Measurements from ENCODE around the gene AMH.

Gene AMH

GRCh38 chr19:2249880-2250765 is 1.0 kb downstream of the AMH start:
- DNase-seq: peak in 1 of 3 donors; percentile 38
- Histone ChIP-seq H3K27ac (ENCODE audit: insufficient read depth in 1 of 2, low read depth in 1 of 2, low read length in 2 of 2, poor library complexity in 1 of 2, severe bottlenecking in 2 of 2) (no peak overlapping the region), H3K4me1 (ENCODE audit: control extremely low read depth in 1 of 4, control insufficient read depth in 4 of 4, insufficient read depth in 4 of 4, low read length in 3 of 4) (peaks cover 0 to 43% (median 36%) of the 10 kb centered on the region in 4 experiments), H3K4me3 (ENCODE audit: control insufficient read depth in 1 of 7, extremely low read depth in 1 of 7, insufficient read depth in 4 of 7, low read depth in 2 of 7, low read length in 6 of 7) (peak overlapping the region in 1 of 7 experiments; percentile 32), H3K36me3 (ENCODE audit: control insufficient read depth in 4 of 4, insufficient read depth in 4 of 4, low read length in 3 of 4) (peaks cover 2 to 43% (median 29%) of the 10 kb centered on the region in 4 experiments), H3K27me3 (replicated peaks in 2 of 5; ENCODE audit: control insufficient read depth in 4 of 5, insufficient read depth in 5 of 5, low read length in 4 of 5) (peaks cover 0 to 53% (median 7%) of the 10 kb centered on the region in 5 experiments), H3K9me3 (ENCODE audit: control extremely low read depth in 1 of 5, control insufficient read depth in 4 of 5, insufficient read depth in 2 of 5, low read depth in 1 of 5, low read length in 4 of 5) (no peaks in the 10 kb centered on the region)
- ChIA-PET CTCF (interaction anchor here (7.5 kb wide), 1 partner anchor 9 kb away, joined by 52 read pairs; no protein-coding TSS in a partner anchor), POLR2A (interaction anchor here (0.6 to 1.6 kb wide), 4 partner anchors 11 to 28 kb away, joined by 3 to 7 read pairs (median 4); no protein-coding TSS in a partner anchor)
- WGBS (ENCODE audit: insufficient coverage): 39% methylated on average over 28 of the region's 43 CpGs

- Histone ChIP-seq H3K27me3 (replicated peaks in 2 of 5; ENCODE audit: control insufficient read depth in 4 of 5, insufficient read depth in 5 of 5, low read length in 4 of 5) (peaks cover 0 to 53% (median 7%) of the 10 kb centered on the region in 5 experiments), H3K9me3 (ENCODE audit: control extremely low read depth in 1 of 5, control insufficient read depth in 4 of 5, insufficient read depth in 2 of 5, low read depth in 1 of 5, low read length in 4 of 5) (no peaks in the 10 kb centered on the region), H3K4me3 (ENCODE audit: control insufficient read depth in 1 of 7, extremely low read depth in 1 of 7, insufficient read depth in 4 of 7, low read depth in 2 of 7, low read length in 6 of 7) (peak overlapping the region in 2 of 7 experiments; percentile 26 to 73), H3K27ac (ENCODE audit: insufficient read depth in 1 of 2, low read depth in 1 of 2, low read length in 2 of 2, poor library complexity in 1 of 2, severe bottlenecking in 2 of 2) (no peak overlapping the region), H3K36me3 (ENCODE audit: control insufficient read depth in 4 of 4, insufficient read depth in 4 of 4, low read length in 3 of 4) (peaks cover 0 to 37% (median 26%) of the 10 kb centered on the region in 4 experiments), H3K4me1 (ENCODE audit: control extremely low read depth in 1 of 4, control insufficient read depth in 4 of 4, insufficient read depth in 4 of 4, low read length in 3 of 4) (peaks cover 0 to 43% (median 36%) of the 10 kb centered on the region in 4 experiments)
- ChIA-PET POLR2A (interaction anchor here (0.6 to 1.1 kb wide), 3 partner anchors 12 to 19 kb away, joined by 3 to 9 read pairs (median 4); no protein-coding TSS in a partner anchor), CTCF (interaction anchor here (2.2 to 7.5 kb wide), 2 partner anchors 10 to 22 kb away, joined by 7 to 52 read pairs; no protein-coding TSS in a partner anchor)
- WGBS (ENCODE audit: insufficient coverage): 14% methylated on average over 27 of the region's 40 CpGs
- no peak for DNase-seq
Observed at GRCh38 chr19:2250766-2251105, 1.6 kb downstream of the AMH start.

GRCh38 chr19:2251106-2252054 is 2.3 kb downstream of the AMH start:
- WGBS (ENCODE audit: insufficient coverage): 3% methylated on average over 99 of the region's 125 CpGs
- no peak overlapping the region for H3K27ac ChIP-seq (ENCODE audit: insufficient read depth in 1 of 2, low read depth in 1 of 2, low read length in 2 of 2, poor library complexity in 1 of 2, severe bottlenecking in 2 of 2)
- ChIA-PET CTCF (interaction anchor here (1.2 to 7.5 kb wide), 3 partner anchors 10 to 21 kb away, joined by 6 to 52 read pairs (median 7); no protein-coding TSS in a partner anchor), POLR2A (interaction anchor here (1.1 kb wide), 1 partner anchor 18 kb away, joined by 9 read pairs; no protein-coding TSS in a partner anchor)
- DNase-seq: peak in 2 of 3 donors; percentile 65 to 75
- peaks cover 0 to 45% (median 37%) of the 10 kb centered on the region in 4 experiments for H3K4me1 ChIP-seq (ENCODE audit: control extremely low read depth in 1 of 4, control insufficient read depth in 4 of 4, insufficient read depth in 4 of 4, low read length in 3 of 4)
- peaks cover 0 to 53% (median 7%) of the 10 kb centered on the region in 5 experiments for H3K27me3 ChIP-seq (replicated peaks in 2 of 5; ENCODE audit: control insufficient read depth in 4 of 5, insufficient read depth in 5 of 5, low read length in 4 of 5)
- H3K9me3 ChIP-seq (ENCODE audit: control extremely low read depth in 1 of 5, control insufficient read depth in 4 of 5, insufficient read depth in 2 of 5, low read depth in 1 of 5, low read length in 4 of 5): no peaks in the 10 kb centered on the region
- H3K36me3 ChIP-seq (ENCODE audit: control insufficient read depth in 4 of 4, insufficient read depth in 4 of 4, low read length in 3 of 4): peaks cover 0 to 31% (median 21%) of the 10 kb centered on the region in 4 experiments
- peak overlapping the region in 5 of 7 experiments; percentile 8 to 73 (median 57) for H3K4me3 ChIP-seq (ENCODE audit: control insufficient read depth in 1 of 7, extremely low read depth in 1 of 7, insufficient read depth in 4 of 7, low read depth in 2 of 7, low read length in 6 of 7)

- POLR2A ChIA-PET: interaction anchor here (1.1 kb wide), 2 partner anchors 18 to 21 kb away, joined by 5 read pairs; no protein-coding TSS in a partner anchor
Observed at GRCh38 chr19:2252055-2252796, 3.1 kb downstream of the AMH start.

GRCh38 chr19:2252797-2253105 is 3.6 kb downstream of the AMH start:
- Histone ChIP-seq H3K27me3 (replicated peaks in 2 of 5; ENCODE audit: control insufficient read depth in 4 of 5, insufficient read depth in 5 of 5, low read length in 4 of 5) (peaks cover 0 to 53% (median 7%) of the 10 kb centered on the region in 5 experiments), H3K4me3 (ENCODE audit: control insufficient read depth in 1 of 7, extremely low read depth in 1 of 7, insufficient read depth in 4 of 7, low read depth in 2 of 7, low read length in 6 of 7) (peak overlapping the region in 6 of 7 experiments; percentile 38 to 73 (median 59)), H3K9me3 (ENCODE audit: control extremely low read depth in 1 of 5, control insufficient read depth in 4 of 5, insufficient read depth in 2 of 5, low read depth in 1 of 5, low read length in 4 of 5) (no peaks in the 10 kb centered on the region), H3K4me1 (ENCODE audit: control extremely low read depth in 1 of 4, control insufficient read depth in 4 of 4, insufficient read depth in 4 of 4, low read length in 3 of 4) (peaks cover 0 to 45% (median 37%) of the 10 kb centered on the region in 4 experiments), H3K27ac (ENCODE audit: insufficient read depth in 1 of 2, low read depth in 1 of 2, low read length in 2 of 2, poor library complexity in 1 of 2, severe bottlenecking in 2 of 2) (no peak overlapping the region), H3K36me3 (ENCODE audit: control insufficient read depth in 4 of 4, insufficient read depth in 4 of 4, low read length in 3 of 4) (peaks cover 0 to 18% (median 8%) of the 10 kb centered on the region in 4 experiments)
- DNase-seq: no peak
- POLR2A ChIA-PET: interaction anchor here (1.1 kb wide), 2 partner anchors 17 to 21 kb away, joined by 5 read pairs; no protein-coding TSS in a partner anchor
- CTCF ChIA-PET: interaction anchor here (1.0 to 7.5 kb wide), 6 partner anchors 9 to 101 kb away, joined by 3 to 52 read pairs (median 6); partner anchors contain the start of gene AP3D1
- WGBS (ENCODE audit: insufficient coverage): 24% methylated on average over 5 of the region's 18 CpGs

More at GRCh38 chr19:2252055-2252796, 3.1 kb downstream of the AMH start:
- H3K4me3 ChIP-seq (ENCODE audit: control insufficient read depth in 1 of 7, extremely low read depth in 1 of 7, insufficient read depth in 4 of 7, low read depth in 2 of 7, low read length in 6 of 7): peak overlapping the region in 6 of 7 experiments; percentile 6 to 73 (median 59)
- no peaks in the 10 kb centered on the region for H3K9me3 ChIP-seq (ENCODE audit: control extremely low read depth in 1 of 5, control insufficient read depth in 4 of 5, insufficient read depth in 2 of 5, low read depth in 1 of 5, low read length in 4 of 5)
- H3K27me3 ChIP-seq (replicated peaks in 2 of 5; ENCODE audit: control insufficient read depth in 4 of 5, insufficient read depth in 5 of 5, low read length in 4 of 5): peaks cover 0 to 53% (median 7%) of the 10 kb centered on the region in 5 experiments
- CTCF ChIA-PET: interaction anchor here (1.0 to 7.5 kb wide), 6 partner anchors 9 to 101 kb away, joined by 3 to 52 read pairs (median 6); partner anchors contain the start of gene AP3D1
- no peak for DNase-seq
- H3K27ac ChIP-seq (ENCODE audit: insufficient read depth in 1 of 2, low read depth in 1 of 2, low read length in 2 of 2, poor library complexity in 1 of 2, severe bottlenecking in 2 of 2): no peak overlapping the region
- peaks cover 0 to 45% (median 37%) of the 10 kb centered on the region in 4 experiments for H3K4me1 ChIP-seq (ENCODE audit: control extremely low read depth in 1 of 4, control insufficient read depth in 4 of 4, insufficient read depth in 4 of 4, low read length in 3 of 4)
- peaks cover 0 to 22% (median 12%) of the 10 kb centered on the region in 4 experiments for H3K36me3 ChIP-seq (ENCODE audit: control insufficient read depth in 4 of 4, insufficient read depth in 4 of 4, low read length in 3 of 4)
- 3% methylated on average over 61 of the region's 74 CpGs for WGBS (ENCODE audit: insufficient coverage)

Measured in common myeloid progenitor, CD34-positive (primary cell).